Natural killer cell (primary cell): ENCODE measurements around the gene OR6J1. TPM values are rescaled to one million over a fixed set of nuclear protein-coding genes. Genes with fewer than 3 reads are reported as not detected.

Experiments used
- ATAC-seq, 3 donors: fragments of 150-1000 bp in 2 of 3; fragments of 200-7000 bp in 1 of 3; cut with Tn5 transposase; 1 replicate in 1 of 3; 2 replicates in 2 of 3; pipeline ENCODE4 v1.10.0; 2021; ENCODE audit warnings: mild to moderate bottlenecking in 2 of 3, moderate library complexity in 2 of 3
- DNase-seq, 2 donors: peaks; one replicate each; pipeline versions ENCODE4 v3.0.0 to v3.0.0-alpha.2; 2013 to 2021; ENCODE audit warnings: mixed read lengths in 1 of 2
- H3K27ac ChIP-seq: one replicate; pipeline ENCODE4 v1.5.1; 2013; ENCODE audit warnings: mild to moderate bottlenecking, low read length
- H3K27me3 ChIP-seq: one replicate; pipeline ENCODE4 v1.6.1; 2013; ENCODE audit warnings: low read length; ENCODE audit not compliant: control insufficient read depth, insufficient read depth
- H3K36me3 ChIP-seq: one replicate; pipeline ENCODE4 v1.6.1; 2013; ENCODE audit warnings: low read length; ENCODE audit not compliant: control insufficient read depth, insufficient read depth
- H3K4me1 ChIP-seq: one replicate; pipeline ENCODE4 v1.6.1; 2013; ENCODE audit warnings: low read length; ENCODE audit not compliant: control insufficient read depth, insufficient read depth
- H3K4me3 ChIP-seq: one replicate; pipeline ENCODE4 v1.5.1; 2013; ENCODE audit warnings: low read length
- H3K9me3 ChIP-seq: one replicate; pipeline ENCODE4 v1.6.1; 2013; ENCODE audit warnings: low read length; ENCODE audit not compliant: control insufficient read depth, insufficient read depth
- H3K27ac Mint-ChIP-seq, 2 donors: one replicate each; pipeline ENCODE4 v1.8.0; 2022; ENCODE audit warnings: mild to moderate bottlenecking in 2 of 2, mixed read lengths in 2 of 2, moderate library complexity in 1 of 2
- H3K27me3 Mint-ChIP-seq, 2 donors: one replicate each; pipeline ENCODE4 v1.8.0; 2022; ENCODE audit warnings: low read depth in 2 of 2, mixed read lengths in 2 of 2
- H3K36me3 Mint-ChIP-seq: one replicate; pipeline ENCODE4 v1.8.0; 2022; ENCODE audit warnings: mixed read lengths
- H3K4me1 Mint-ChIP-seq, 2 donors: one replicate each; pipeline ENCODE4 v1.8.0; 2022; ENCODE audit warnings: mixed read lengths in 2 of 2
- H3K4me3 Mint-ChIP-seq: one replicate; pipeline ENCODE4 v1.8.0; 2022; ENCODE audit warnings: mild to moderate bottlenecking, moderate library complexity, mixed read lengths
- H3K9me3 Mint-ChIP-seq, 2 donors: one replicate each; pipeline ENCODE4 v1.8.0; 2022; ENCODE audit warnings: mixed read lengths in 2 of 2
- WGBS: methylation state at CpG from one replicate; pipeline ENCODE4 v1.1.7; 2013; ENCODE audit warnings: missing lambda C conversion rate; ENCODE audit not compliant: insufficient coverage; 5-methylcytosine and 5-hydroxymethylcytosine counted together
- intact Hi-C: fragments of 100-400 bp; cut with micrococcal nuclease; formaldehyde crosslinking; loops from one replicate; pipeline ENCODE4 v1.14.2; 2022
- total RNA-seq, 4 donors: library from RNA; stranded (reverse); fragments of 120-200 nt in 1 of 4; gene quantifications; one replicate each; pipeline versions ENCODE4 v1.2.3 to v1.2.4, GENCODE V29; 2013 to 2022
- TF ChIP-seq, protein P1 (sequence below): fragments of 200-600 bp; IDR thresholded peaks from one replicate; pipeline ENCODE4 v1.8.0; 2022; ENCODE audit warnings: antibody characterized with exemption

OR6J1 gene
- total RNA-seq, 3 donors from 2014 or later (not counting 1 experiment from before 2014, with no cell fraction given) = not detected

DNA sequence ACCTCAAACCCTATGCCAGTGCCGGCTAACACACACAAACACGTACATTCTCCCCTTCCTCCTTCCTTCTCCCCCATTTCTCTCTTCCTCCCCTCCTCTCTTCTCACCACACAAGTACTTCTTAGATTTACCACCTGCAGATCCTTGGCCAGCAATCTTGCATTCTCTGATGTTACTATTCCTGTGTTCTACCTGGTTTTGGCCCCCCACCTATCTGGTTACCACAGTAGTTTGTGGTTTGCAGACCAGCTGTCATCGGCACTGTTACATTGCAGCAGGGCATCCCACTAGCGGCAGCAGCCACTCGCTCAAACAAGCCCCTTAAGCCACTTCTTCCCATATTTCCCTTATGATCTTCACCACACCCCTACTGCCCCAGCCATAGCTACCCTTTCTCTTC is 42.2 kb downstream of the OR6J1 start:
- Histone ChIP-seq H3K9me3 (no peaks in the 10 kb centered on the region), H3K4me3 (no peak overlapping the region), H3K27ac (no peak overlapping the region), H3K36me3 (peaks cover 41% of the 10 kb centered on the region), H3K27me3 (no peaks in the 10 kb centered on the region), H3K4me1 (peaks cover 13% of the 10 kb centered on the region)
- 42% methylated on average over 5 of the region's 5 CpGs for WGBS
- Mint-ChIP-seq H3K27me3 (no peaks in the 10 kb centered on the region), H3K9me3 (no peaks in the 10 kb centered on the region), H3K27ac (peak overlapping the region in 1 of 2 donors; percentile 38), H3K36me3 (peaks cover 21% of the 10 kb centered on the region), H3K4me1 (peaks cover 43 to 44% of the 10 kb centered on the region in 2 donors), H3K4me3 (no peak overlapping the region)
- intact Hi-C loops = no loop called here
- ATAC-seq (no peak), DNase-seq (no peak)
- TF ChIP-seq, protein P1, sequence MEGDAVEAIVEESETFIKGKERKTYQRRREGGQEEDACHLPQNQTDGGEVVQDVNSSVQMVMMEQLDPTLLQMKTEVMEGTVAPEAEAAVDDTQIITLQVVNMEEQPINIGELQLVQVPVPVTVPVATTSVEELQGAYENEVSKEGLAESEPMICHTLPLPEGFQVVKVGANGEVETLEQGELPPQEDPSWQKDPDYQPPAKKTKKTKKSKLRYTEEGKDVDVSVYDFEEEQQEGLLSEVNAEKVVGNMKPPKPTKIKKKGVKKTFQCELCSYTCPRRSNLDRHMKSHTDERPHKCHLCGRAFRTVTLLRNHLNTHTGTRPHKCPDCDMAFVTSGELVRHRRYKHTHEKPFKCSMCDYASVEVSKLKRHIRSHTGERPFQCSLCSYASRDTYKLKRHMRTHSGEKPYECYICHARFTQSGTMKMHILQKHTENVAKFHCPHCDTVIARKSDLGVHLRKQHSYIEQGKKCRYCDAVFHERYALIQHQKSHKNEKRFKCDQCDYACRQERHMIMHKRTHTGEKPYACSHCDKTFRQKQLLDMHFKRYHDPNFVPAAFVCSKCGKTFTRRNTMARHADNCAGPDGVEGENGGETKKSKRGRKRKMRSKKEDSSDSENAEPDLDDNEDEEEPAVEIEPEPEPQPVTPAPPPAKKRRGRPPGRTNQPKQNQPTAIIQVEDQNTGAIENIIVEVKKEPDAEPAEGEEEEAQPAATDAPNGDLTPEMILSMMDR = no peak

- intact Hi-C loops = no loop called here
- Histone ChIP-seq H3K27ac (no peak overlapping the region), H3K27me3 (no peaks in the 10 kb centered on the region), H3K36me3 (peaks cover 39% of the 10 kb centered on the region), H3K4me3 (no peak overlapping the region), H3K9me3 (no peaks in the 10 kb centered on the region), H3K4me1 (peaks cover 13% of the 10 kb centered on the region)
- H3K27me3 Mint-ChIP-seq = no peaks in the 10 kb centered on the region
- 85% methylated on average over 2 of the region's 2 CpGs for WGBS
- H3K9me3 Mint-ChIP-seq = no peaks in the 10 kb centered on the region
- peaks cover 16% of the 10 kb centered on the region for H3K36me3 Mint-ChIP-seq
- H3K27ac Mint-ChIP-seq = peak overlapping the region in 1 of 2 donors; percentile 38
- no peak for DNase-seq
- ATAC-seq = no peak
- peaks cover 43 to 44% of the 10 kb centered on the region in 2 donors for H3K4me1 Mint-ChIP-seq
- no peak overlapping the region for H3K4me3 Mint-ChIP-seq
- TF ChIP-seq, protein P1 = no peak
These were observed 42.7 kb downstream of the OR6J1 start for GRCh38 chr14:22601456-22601855.

- Histone ChIP-seq H3K27ac (no peak overlapping the region), H3K4me1 (peaks cover 13% of the 10 kb centered on the region), H3K27me3 (no peaks in the 10 kb centered on the region), H3K4me3 (no peak overlapping the region), H3K9me3 (no peaks in the 10 kb centered on the region), H3K36me3 (peaks cover 25% of the 10 kb centered on the region)
- peak overlapping the region; percentile 11 to 96 for H3K27ac Mint-ChIP-seq
- TF ChIP-seq, protein P1 = no peak
- peaks cover 2% of the 10 kb centered on the region for H3K36me3 Mint-ChIP-seq
- no peaks in the 10 kb centered on the region for H3K9me3 Mint-ChIP-seq
- ATAC-seq (no peak), DNase-seq (no peak)
- intact Hi-C loops = no loop called here
- H3K27me3 Mint-ChIP-seq = peaks cover 4 to 7% of the 10 kb centered on the region in 2 donors
- H3K4me1 Mint-ChIP-seq = peaks cover 43 to 44% of the 10 kb centered on the region in 2 donors
- H3K4me3 Mint-ChIP-seq = peak overlapping the region; percentile 97
These were observed 44.1 kb downstream of the OR6J1 start for GRCh38 chr14:22600027-22600426.

DNA sequence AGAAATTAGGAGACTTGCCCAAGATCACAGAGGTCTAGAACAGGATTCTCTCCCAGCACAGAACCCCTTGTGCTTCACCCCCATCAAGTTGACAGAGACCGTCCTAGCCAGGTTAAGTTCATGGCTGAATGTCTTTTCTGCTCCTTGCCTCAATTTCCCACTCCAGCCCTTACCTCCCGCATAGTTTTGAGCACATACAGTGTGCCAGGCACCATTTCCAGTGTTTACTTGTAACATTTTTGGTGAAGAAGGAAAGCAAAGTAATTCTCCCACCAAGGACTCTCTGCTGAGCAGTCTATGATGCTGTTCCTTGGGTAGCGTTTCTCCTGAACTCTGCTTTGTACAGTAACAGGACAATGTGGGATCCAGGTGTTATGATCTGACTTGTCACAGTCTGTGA is 44.8 kb downstream of the OR6J1 start:
- Histone ChIP-seq H3K27ac (no peak overlapping the region), H3K36me3 (peaks cover 21% of the 10 kb centered on the region), H3K4me1 (peaks cover 13% of the 10 kb centered on the region), H3K9me3 (no peaks in the 10 kb centered on the region), H3K4me3 (no peak overlapping the region), H3K27me3 (no peaks in the 10 kb centered on the region)
- no peaks in the 10 kb centered on the region for H3K36me3 Mint-ChIP-seq
- 89% methylated on average over 3 of the region's 3 CpGs for WGBS
- TF ChIP-seq, protein P1 = no peak
- H3K9me3 Mint-ChIP-seq = no peaks in the 10 kb centered on the region
- peaks cover 43 to 44% of the 10 kb centered on the region in 2 donors for H3K4me1 Mint-ChIP-seq
- peak overlapping the region; percentile 88 to 96 for H3K27ac Mint-ChIP-seq
- intact Hi-C loops = no loop called here
- peak overlapping the region; percentile 97 for H3K4me3 Mint-ChIP-seq
- ATAC-seq (no peak), DNase-seq (no peak)
- H3K27me3 Mint-ChIP-seq = peaks cover 8 to 14% of the 10 kb centered on the region in 2 donors
